ENCODE results near the gene NPL. TPM values are rescaled to one million over a fixed set of nuclear protein-coding genes. Genes with fewer than 3 reads are reported as not detected.

NPL gene
- total RNA-seq, 2 donors from 2014 or later, result 2.2 to 6.8 TPM

- Histone ChIP-seq H3K9me3 (no peaks in the 10 kb centered on the region), H3K27ac (no peak overlapping the region), H3K36me3 (no peaks in the 10 kb centered on the region), H3K27me3 (replicated peaks; ENCODE audit: insufficient read depth) (no peaks in the 10 kb centered on the region), H3K4me1 (replicated peaks) (no peaks in the 10 kb centered on the region), H3K4me3 (no peak overlapping the region)
- DNase-seq (ENCODE audit: low spot score), result no peak
- intact Hi-C loops (cut with DNase I), result no loop called here
- WGBS, result 97% methylated on average over 2 of the region's 2 CpGs
- no peak for TF ChIP-seq CTCF (IDR thresholded peaks at IDR 0.05)
- TF ChIP-seq POLR2AphosphoS5 (IDR thresholded peaks at IDR 0.05), result no peak
- TF ChIP-seq POLR2A (IDR thresholded peaks at IDR 0.05), result no peak
Observed at GRCh38 chr1:182794091-182794490, 4.5 kb downstream of the NPL start.

- WGBS, result 80% methylated on average over 3 of the region's 3 CpGs
- TF ChIP-seq POLR2A (IDR thresholded peaks at IDR 0.05) (no peak), POLR2AphosphoS5 (IDR thresholded peaks at IDR 0.05) (no peak), CTCF (IDR thresholded peaks at IDR 0.05) (no peak)
- H3K4me1 ChIP-seq (replicated peaks), result no peaks in the 10 kb centered on the region
- no peaks in the 10 kb centered on the region for H3K9me3 ChIP-seq
- intact Hi-C loops (cut with DNase I), result no loop called here
- no peak overlapping the region for H3K27ac ChIP-seq
- no peak for DNase-seq (ENCODE audit: low spot score)
- H3K27me3 ChIP-seq (replicated peaks; ENCODE audit: insufficient read depth), result no peaks in the 10 kb centered on the region
- no peaks in the 10 kb centered on the region for H3K36me3 ChIP-seq
- H3K4me3 ChIP-seq, result no peak overlapping the region
Observed at GRCh38 chr1:182794676-182795201, 5.2 kb downstream of the NPL start.

- DNase-seq (ENCODE audit: low spot score), result peak; percentile 21
- Histone ChIP-seq H3K27me3 (replicated peaks; ENCODE audit: insufficient read depth) (no peaks in the 10 kb centered on the region), H3K4me1 (replicated peaks) (no peaks in the 10 kb centered on the region), H3K4me3 (no peak overlapping the region), H3K9me3 (no peaks in the 10 kb centered on the region), H3K36me3 (no peaks in the 10 kb centered on the region), H3K27ac (no peak overlapping the region)
- 61% methylated on average over 8 of the region's 8 CpGs for WGBS
- TF ChIP-seq POLR2A (IDR thresholded peaks at IDR 0.05) (no peak), POLR2AphosphoS5 (IDR thresholded peaks at IDR 0.05) (peak; percentile 59)
- intact Hi-C loops (cut with DNase I), result no loop called here
Observed at GRCh38 chr1:182795563-182796228, 6.1 kb downstream of the NPL start.

GRCh38 chr1:182802006-182802803, 12.6 kb downstream of the NPL start:
- DNase-seq (ENCODE audit: low spot score), result peak; percentile 10
- WGBS, result 53% methylated on average over 4 of the region's 4 CpGs
- Histone ChIP-seq H3K9me3 (no peaks in the 10 kb centered on the region), H3K27ac (peak overlapping the region in 1 of 2 donors; percentile 16), H3K4me3 (no peak overlapping the region), H3K36me3 (no peaks in the 10 kb centered on the region), H3K27me3 (replicated peaks; ENCODE audit: insufficient read depth) (no peaks in the 10 kb centered on the region), H3K4me1 (replicated peaks) (no peaks in the 10 kb centered on the region)
- intact Hi-C loops (cut with DNase I), result no loop called here
- TF ChIP-seq POLR2AphosphoS5 (IDR thresholded peaks at IDR 0.05), result no peak
- TF ChIP-seq CTCF (IDR thresholded peaks at IDR 0.05), result no peak
- TF ChIP-seq POLR2A (IDR thresholded peaks at IDR 0.05), result no peak

- DNase-seq (ENCODE audit: low spot score), result no peak
- H3K4me3 ChIP-seq, result no peak overlapping the region
- H3K27ac ChIP-seq, result no peak overlapping the region
- WGBS, result 100% methylated on average over 1 of the region's 1 CpG
- H3K9me3 ChIP-seq, result no peaks in the 10 kb centered on the region
- H3K27me3 ChIP-seq (replicated peaks; ENCODE audit: insufficient read depth), result no peaks in the 10 kb centered on the region
- intact Hi-C loops (cut with DNase I), result no loop called here
- H3K4me1 ChIP-seq (replicated peaks), result no peaks in the 10 kb centered on the region
- TF ChIP-seq POLR2AphosphoS5 (IDR thresholded peaks at IDR 0.05), result no peak
- TF ChIP-seq POLR2A (IDR thresholded peaks at IDR 0.05), result no peak
- TF ChIP-seq CTCF (IDR thresholded peaks at IDR 0.05), result no peak
- no peaks in the 10 kb centered on the region for H3K36me3 ChIP-seq
Observed at GRCh38 chr1:182803846-182804245, 14.3 kb downstream of the NPL start.
